Measurements from ENCODE around the gene CDK5RAP1.

The CDK5RAP1 gene

DNA sequence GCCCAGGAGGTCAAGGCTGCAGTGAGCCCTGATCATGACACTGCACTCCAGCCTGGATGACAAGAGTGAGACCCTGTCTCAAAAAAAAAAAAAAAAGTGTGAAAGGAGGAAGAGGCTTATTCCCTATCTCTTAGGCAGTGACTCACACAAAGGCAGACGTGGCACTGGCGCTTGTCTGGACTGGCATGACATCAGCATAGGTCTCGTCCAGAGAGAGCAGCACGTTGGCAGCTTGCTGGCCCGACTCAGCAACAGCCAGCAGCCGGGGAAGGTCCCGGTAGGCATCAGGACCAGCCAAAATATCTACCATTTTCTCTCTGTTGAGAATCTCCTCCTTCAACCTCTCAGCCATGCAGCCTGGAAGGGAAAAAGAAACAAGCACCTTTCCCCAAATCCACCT is 14.1 kb downstream of the CDK5RAP1 start:
- DNase-seq (ENCODE audit: low spot score): no peak
- TF ChIP-seq, protein P1, sequence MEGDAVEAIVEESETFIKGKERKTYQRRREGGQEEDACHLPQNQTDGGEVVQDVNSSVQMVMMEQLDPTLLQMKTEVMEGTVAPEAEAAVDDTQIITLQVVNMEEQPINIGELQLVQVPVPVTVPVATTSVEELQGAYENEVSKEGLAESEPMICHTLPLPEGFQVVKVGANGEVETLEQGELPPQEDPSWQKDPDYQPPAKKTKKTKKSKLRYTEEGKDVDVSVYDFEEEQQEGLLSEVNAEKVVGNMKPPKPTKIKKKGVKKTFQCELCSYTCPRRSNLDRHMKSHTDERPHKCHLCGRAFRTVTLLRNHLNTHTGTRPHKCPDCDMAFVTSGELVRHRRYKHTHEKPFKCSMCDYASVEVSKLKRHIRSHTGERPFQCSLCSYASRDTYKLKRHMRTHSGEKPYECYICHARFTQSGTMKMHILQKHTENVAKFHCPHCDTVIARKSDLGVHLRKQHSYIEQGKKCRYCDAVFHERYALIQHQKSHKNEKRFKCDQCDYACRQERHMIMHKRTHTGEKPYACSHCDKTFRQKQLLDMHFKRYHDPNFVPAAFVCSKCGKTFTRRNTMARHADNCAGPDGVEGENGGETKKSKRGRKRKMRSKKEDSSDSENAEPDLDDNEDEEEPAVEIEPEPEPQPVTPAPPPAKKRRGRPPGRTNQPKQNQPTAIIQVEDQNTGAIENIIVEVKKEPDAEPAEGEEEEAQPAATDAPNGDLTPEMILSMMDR (IDR thresholded peaks at IDR 0.05; ENCODE audit: extremely low read depth, insufficient read depth, missing control alignments): no peak
- in situ Hi-C loops (cut with MboI; ENCODE audit: low pct_unique_long_range_greater_than_20kb, low sequenced_read_pairs, unreplicated experiment): no loop called here

DNA sequence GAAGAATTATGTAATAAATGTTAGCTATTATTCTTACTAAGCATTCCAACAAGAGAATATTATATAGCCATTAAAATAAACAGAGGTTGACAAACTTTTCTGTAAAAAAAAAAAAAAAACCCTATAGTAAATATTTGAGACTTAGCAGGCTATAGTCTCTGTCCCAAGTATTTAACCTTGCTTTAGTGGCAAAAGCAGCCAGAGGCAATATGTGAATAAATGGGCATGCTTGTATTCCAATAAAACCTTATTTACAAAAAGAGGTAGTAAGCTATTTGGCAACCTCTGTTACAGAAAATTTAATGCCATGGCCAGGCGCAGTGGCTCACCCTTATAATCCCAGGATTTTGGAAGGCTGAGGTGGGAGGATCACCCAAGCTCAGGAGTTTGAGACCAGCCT is 14.6 kb downstream of the CDK5RAP1 start:
- no peak for DNase-seq (ENCODE audit: low spot score)
- TF ChIP-seq, protein P1 (IDR thresholded peaks at IDR 0.05; ENCODE audit: extremely low read depth, insufficient read depth, missing control alignments): no peak
- in situ Hi-C loops (cut with MboI; ENCODE audit: low pct_unique_long_range_greater_than_20kb, low sequenced_read_pairs, unreplicated experiment): no loop called here

DNA sequence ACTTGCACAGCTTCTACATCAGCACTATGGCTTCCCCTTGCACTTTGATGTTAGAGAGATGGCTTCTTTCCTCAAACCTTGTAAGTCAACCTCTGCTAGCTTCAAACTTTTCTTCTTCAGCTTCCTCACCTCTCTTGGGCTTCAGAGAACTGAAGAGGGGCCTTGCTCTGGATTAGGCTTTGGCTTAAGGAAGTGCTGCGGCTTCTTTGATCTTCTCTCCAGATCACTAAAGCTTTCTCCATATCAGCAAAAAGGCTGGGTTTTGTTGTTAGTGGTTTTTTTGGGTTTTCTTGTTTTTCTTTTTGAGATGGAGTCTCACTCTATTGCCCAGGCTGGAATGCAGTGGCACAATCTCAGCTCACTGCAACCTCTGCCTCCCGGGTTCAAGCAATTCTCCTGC is 24.0 kb downstream of the CDK5RAP1 start:
- TF ChIP-seq, protein P1 (IDR thresholded peaks at IDR 0.05; ENCODE audit: extremely low read depth, insufficient read depth, missing control alignments): no peak
- no peak for DNase-seq (ENCODE audit: low spot score)
- in situ Hi-C loops (cut with MboI; ENCODE audit: low pct_unique_long_range_greater_than_20kb, low sequenced_read_pairs, unreplicated experiment): no loop called here

DNA sequence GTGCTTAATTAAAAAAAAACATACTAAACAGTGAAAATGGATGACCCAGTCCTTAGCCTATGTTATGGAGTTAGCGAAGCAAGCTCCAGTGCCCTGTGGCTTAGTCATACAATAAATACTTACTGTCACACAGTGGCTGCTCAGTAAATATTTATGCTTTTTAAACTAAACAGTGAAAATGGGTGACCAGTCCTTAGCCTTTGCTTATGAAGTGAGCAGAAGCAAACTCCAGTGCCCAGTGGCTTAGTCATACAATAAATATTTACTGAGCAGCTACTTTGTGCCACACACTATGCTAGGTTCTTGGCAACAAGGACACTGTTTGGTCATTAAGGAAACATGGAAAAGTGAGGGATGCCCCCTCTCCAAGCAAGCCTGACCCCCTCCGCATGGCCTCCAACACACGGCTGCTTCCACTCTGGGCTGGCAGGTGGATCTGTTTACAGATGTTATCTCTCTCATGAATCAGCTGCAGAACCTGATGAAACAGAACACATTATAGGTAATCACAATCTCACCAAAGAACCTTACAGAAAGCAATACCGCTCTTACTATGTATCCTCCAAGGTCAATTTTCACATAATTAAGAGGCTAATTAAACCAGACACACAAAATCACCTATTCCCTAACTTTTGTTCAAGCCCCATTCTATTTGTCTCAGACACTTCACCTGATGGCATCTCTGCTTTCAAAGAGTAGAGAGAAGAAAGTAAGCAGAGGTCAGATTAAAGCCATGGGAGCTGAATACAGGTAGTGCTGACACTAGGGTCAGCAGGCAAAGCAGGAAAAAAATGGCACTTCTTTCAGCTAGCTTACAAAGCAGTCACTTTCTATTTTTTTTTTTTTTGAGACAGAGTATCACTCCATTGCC is 27.3 kb downstream of the CDK5RAP1 start:
- DNase-seq (ENCODE audit: low spot score): no peak
- in situ Hi-C loops (cut with MboI; ENCODE audit: low pct_unique_long_range_greater_than_20kb, low sequenced_read_pairs, unreplicated experiment): no loop called here
- TF ChIP-seq, protein P1 (IDR thresholded peaks at IDR 0.05; ENCODE audit: extremely low read depth, insufficient read depth, missing control alignments): no peak

DNA sequence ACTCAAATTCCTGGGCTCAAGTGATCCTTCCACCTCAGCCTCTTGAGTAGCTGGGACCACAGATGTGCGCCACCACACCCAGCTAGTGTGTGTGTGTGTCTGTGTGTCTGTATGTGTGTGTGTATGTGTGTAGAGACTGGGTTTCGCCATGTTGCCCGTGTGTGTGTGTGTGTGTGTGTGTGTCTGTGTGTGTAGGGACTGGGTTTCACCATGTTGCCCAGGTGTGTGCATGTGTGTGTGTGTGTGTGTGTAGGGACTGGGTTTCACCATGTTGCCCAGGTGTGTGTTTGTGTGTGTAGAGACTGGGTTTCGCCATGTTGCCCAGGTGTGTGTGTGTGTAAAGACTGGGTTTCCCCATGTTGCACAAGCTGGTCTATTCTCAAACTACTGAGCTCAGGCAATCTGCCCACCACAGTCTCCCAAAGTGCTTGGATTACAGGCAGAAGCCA is 28.3 kb downstream of the CDK5RAP1 start:
- TF ChIP-seq, protein P1 (IDR thresholded peaks at IDR 0.05; ENCODE audit: extremely low read depth, insufficient read depth, missing control alignments): no peak
- no peak for DNase-seq (ENCODE audit: low spot score)
- in situ Hi-C loops (cut with MboI; ENCODE audit: low pct_unique_long_range_greater_than_20kb, low sequenced_read_pairs, unreplicated experiment): no loop called here

DNA sequence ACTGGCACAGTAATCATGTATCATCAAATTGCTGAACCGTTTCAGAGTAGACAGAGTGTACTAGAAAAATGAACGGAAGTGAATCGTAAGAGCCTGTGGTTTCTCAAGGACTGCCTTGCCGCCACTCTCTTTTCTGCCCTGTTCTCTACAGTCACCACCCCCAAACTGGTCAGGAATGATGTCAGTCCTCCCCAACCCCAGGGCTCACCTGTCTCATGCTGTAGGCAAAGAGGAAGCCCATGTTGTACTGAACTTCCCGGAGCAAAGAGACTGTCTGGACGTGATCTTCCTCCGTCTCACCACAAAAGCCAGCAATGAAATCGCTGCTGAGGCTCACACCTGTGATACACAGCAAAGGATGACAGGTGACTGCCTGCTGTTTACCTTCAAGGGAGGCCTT is 31.0 kb downstream of the CDK5RAP1 start:
- in situ Hi-C loops (cut with MboI; ENCODE audit: low pct_unique_long_range_greater_than_20kb, low sequenced_read_pairs, unreplicated experiment): no loop called here
- TF ChIP-seq, protein P1 (IDR thresholded peaks at IDR 0.05; ENCODE audit: extremely low read depth, insufficient read depth, missing control alignments): no peak

More for the DNA sequence above, 31.0 kb downstream of the CDK5RAP1 start:
- DNase-seq (ENCODE audit: low spot score): no peak
